ENCODE results near the gene GDPD3.

The GDPD3 gene

GRCh38 chr16:30078744-30079143 is 34.6 kb downstream of the GDPD3 start:
- Histone ChIP-seq H3K9me3 (no peaks in the 10 kb centered on the region), H3K27ac (no peak overlapping the region), H3K27me3 (no peaks in the 10 kb centered on the region), H3K9ac (peak overlapping the region; percentile 35; the same call in 1 of the 2 replicates), H3K4me2 (no peak overlapping the region), H3K4me1 (peaks cover 31% of the 10 kb centered on the region), H4K20me1 (peaks cover 70% of the 10 kb centered on the region), H3K36me3 (peaks cover 70% of the 10 kb centered on the region), H3K4me3 (no peak overlapping the region)
- no peak for TF ChIP-seq Cebpa-rat (IDR thresholded peaks at IDR 0.05)

GRCh38 chr16:30077656-30078055 is 35.7 kb downstream of the GDPD3 start:
- Histone ChIP-seq H3K36me3 (peaks cover 70% of the 10 kb centered on the region), H3K4me1 (peaks cover 31% of the 10 kb centered on the region), H3K27me3 (no peaks in the 10 kb centered on the region), H4K20me1 (peaks cover 60% of the 10 kb centered on the region), H3K4me3 (no peak overlapping the region), H3K27ac (no peak overlapping the region), H3K9ac (peak overlapping the region; percentile 97), H3K4me2 (peak overlapping the region; percentile 99), H3K9me3 (no peaks in the 10 kb centered on the region)
- no peak for TF ChIP-seq Cebpa-rat (IDR thresholded peaks at IDR 0.05)

GRCh38 chr16:30076276-30076791 is 37.0 kb downstream of the GDPD3 start:
- Histone ChIP-seq H3K36me3 (peaks cover 72% of the 10 kb centered on the region), H3K4me3 (peak overlapping the region; percentile 98), H3K27me3 (no peaks in the 10 kb centered on the region), H3K9ac (peak overlapping the region; percentile 97), H3K27ac (peak overlapping the region; percentile 92), H4K20me1 (peaks cover 59% of the 10 kb centered on the region), H3K4me2 (peak overlapping the region; percentile 99), H3K4me1 (peaks cover 31% of the 10 kb centered on the region), H3K9me3 (no peaks in the 10 kb centered on the region)
- TF ChIP-seq Cebpa-rat (IDR thresholded peaks at IDR 0.05), result no peak

GRCh38 chr16:30075503-30076275 is 37.6 kb downstream of the GDPD3 start, which contains the start of gene PPP4C:
PPP4C (plus strand) TSS chr16:30075994; CDS start chr16:30076378, 384 bp downstream.
- Histone ChIP-seq H3K27ac (peak within 1 kb of the TSS; percentile 92), H3K36me3 (peaks cover 72% of the 10 kb centered on the region), H4K20me1 (peaks cover 59% of the 10 kb centered on the region), H3K9me3 (no peaks in the 10 kb centered on the region), H3K4me3 (peak within 1 kb of the TSS; percentile 98), H3K4me2 (peak within 1 kb of the TSS; percentile 99), H3K27me3 (no peaks in the 10 kb centered on the region), H3K9ac (peak within 1 kb of the TSS; percentile 97), H3K4me1 (peaks cover 31% of the 10 kb centered on the region)
- TF ChIP-seq Cebpa-rat (IDR thresholded peaks at IDR 0.05), result no peak

- Histone ChIP-seq H3K4me2 (peak overlapping the region; percentile 94), H3K4me3 (no peak overlapping the region), H3K9ac (peak overlapping the region; percentile 62)
Observed at GRCh38 chr16:30070490-30070889, 42.8 kb downstream of the GDPD3 start.

GRCh38 chr16:30069611-30070462 is 43.5 kb downstream of the GDPD3 start:
- Histone ChIP-seq H3K36me3 (peaks cover 84% of the 10 kb centered on the region), H3K4me2 (peak overlapping the region; percentile 94), H3K27ac (peak overlapping the region; percentile 63), H3K4me3 (peak overlapping the region; percentile 41; the same call in 1 of the 2 replicates), H3K9ac (peak overlapping the region; percentile 62), H3K4me1 (peaks cover 50% of the 10 kb centered on the region), H4K20me1 (peaks cover 66% of the 10 kb centered on the region), H3K9me3 (no peaks in the 10 kb centered on the region), H3K27me3 (no peaks in the 10 kb centered on the region)
- TF ChIP-seq Cebpa-rat (IDR thresholded peaks at IDR 0.05), result no peak

More at GRCh38 chr16:30070490-30070889, 42.8 kb downstream of the GDPD3 start:
- no peaks in the 10 kb centered on the region for H3K9me3 ChIP-seq
- H3K27me3 ChIP-seq, result no peaks in the 10 kb centered on the region
- peaks cover 66% of the 10 kb centered on the region for H4K20me1 ChIP-seq
- H3K36me3 ChIP-seq, result peaks cover 84% of the 10 kb centered on the region
- H3K27ac ChIP-seq, result peak overlapping the region; percentile 63; the same call in 1 of the 2 replicates
- TF ChIP-seq Cebpa-rat (IDR thresholded peaks at IDR 0.05), result no peak
- peaks cover 55% of the 10 kb centered on the region for H3K4me1 ChIP-seq

GRCh38 chr16:30068750-30069610 is 44.4 kb downstream of the GDPD3 start:
- Histone ChIP-seq H3K36me3 (peaks cover 82% of the 10 kb centered on the region), H4K20me1 (peaks cover 66% of the 10 kb centered on the region), H3K9ac (peak overlapping the region; percentile 62; the same call in 1 of the 2 replicates), H3K4me3 (peak overlapping the region; percentile 41; the same call in 1 of the 2 replicates), H3K27me3 (no peaks in the 10 kb centered on the region), H3K9me3 (no peaks in the 10 kb centered on the region), H3K4me1 (peaks cover 44% of the 10 kb centered on the region), H3K4me2 (peak overlapping the region; percentile 94), H3K27ac (peak overlapping the region; percentile 63; the same call in 1 of the 2 replicates)
- TF ChIP-seq Cebpa-rat (IDR thresholded peaks at IDR 0.05), result no peak

GRCh38 chr16:30068333-30068732 is 45.0 kb downstream of the GDPD3 start:
- no peak overlapping the region for H3K27ac ChIP-seq
- H3K36me3 ChIP-seq, result peaks cover 75% of the 10 kb centered on the region
- peak overlapping the region; percentile 46; the same call in 1 of the 2 replicates for H3K9ac ChIP-seq
- peaks cover 66% of the 10 kb centered on the region for H4K20me1 ChIP-seq
- H3K4me3 ChIP-seq, result no peak overlapping the region; the same call in 1 of the 2 replicates
- H3K4me2 ChIP-seq, result peak overlapping the region; percentile 94
- no peaks in the 10 kb centered on the region for H3K27me3 ChIP-seq
- peaks cover 50% of the 10 kb centered on the region for H3K4me1 ChIP-seq
- H3K9me3 ChIP-seq, result no peaks in the 10 kb centered on the region
- no peak for TF ChIP-seq Cebpa-rat (IDR thresholded peaks at IDR 0.05)

- peak overlapping the region; percentile 97; the same call in 1 of the 2 replicates for H3K4me3 ChIP-seq
- peak overlapping the region; percentile 97; the same call in 1 of the 2 replicates for H3K27ac ChIP-seq
- H3K36me3 ChIP-seq, result peaks cover 68% of the 10 kb centered on the region
- H3K4me2 ChIP-seq, result peak overlapping the region; percentile 94
- H4K20me1 ChIP-seq, result peaks cover 66% of the 10 kb centered on the region
- H3K27me3 ChIP-seq, result no peaks in the 10 kb centered on the region
- no peak for TF ChIP-seq Cebpa-rat (IDR thresholded peaks at IDR 0.05)
- peaks cover 58% of the 10 kb centered on the region for H3K4me1 ChIP-seq
- no peaks in the 10 kb centered on the region for H3K9me3 ChIP-seq
- H3K9ac ChIP-seq, result peak overlapping the region; percentile 95
Observed at GRCh38 chr16:30067584-30067916, 45.8 kb downstream of the GDPD3 start.

All from BLaER1 (cell line).